K562 (cell line): ENCODE results near the gene STYX. TPM values are rescaled to one million over a fixed set of nuclear protein-coding genes. Genes with fewer than 3 reads are reported as not detected.

ENCODE experiments used
- ATF1 ChIP-seq, 2 experiments: fragments of 450-650 bp in 1 of 2; IDR thresholded peaks; 2 replicates each; pipeline ENCODE4 v1.6.1; 2016; ENCODE audit warnings: missing compliant biosample characterization in 1 of 2, missing genetic modification characterization in 1 of 2
- HDGF ChIP-seq: fragments of 450-650 bp; IDR thresholded peaks from 2 replicates; pipeline ENCODE4 v1.6.1; 2016
- HSF4 ChIP-seq: fragments of 250-450 bp; sonication (Bioruptor Pico); IDR thresholded peaks from 2 replicates; pipeline ENCODE4 v2.1.2; 2022; ENCODE audit warnings: mild to moderate bottlenecking, moderate library complexity, borderline replicate concordance
- ID3 ChIP-seq, 2 experiments: fragments of 250-450 bp in 1 of 2; fragments of 450-650 bp in 1 of 2; sonication (Bioruptor Pico) in 1 of 2; IDR thresholded peaks; 2 replicates each; pipeline versions ENCODE4 v1.6.1 to v1.8.0; 2016 to 2021; ENCODE audit warnings: mild to moderate bottlenecking in 2 of 2, moderate library complexity in 2 of 2, missing compliant biosample characterization in 1 of 2, missing genetic modification characterization in 1 of 2
- MCM5 ChIP-seq: fragments of 450-650 bp; IDR thresholded peaks from 2 replicates; pipeline ENCODE4 v1.6.1; 2016; ENCODE audit warnings: low read depth
- NCOA2 ChIP-seq, 2 experiments: fragments of 450-650 bp; IDR thresholded peaks; 2 replicates each; pipeline ENCODE4 v1.6.1; 2018; ENCODE audit warnings: mild to moderate bottlenecking in 2 of 2, moderate library complexity in 1 of 2; ENCODE audit not compliant: partially characterized antibody in 2 of 2
- POLR2G ChIP-seq: fragments of 200-400 bp; formaldehyde crosslinking; IDR thresholded peaks from 2 replicates; pipeline ENCODE4 v1.6.1; 2017; ENCODE audit warnings: low read depth, mild to moderate bottlenecking, antibody characterized with exemption, low read length, moderate library complexity
- SFPQ ChIP-seq: fragments of 200-400 bp; formaldehyde crosslinking; IDR thresholded peaks from 2 replicates; pipeline ENCODE4 v1.6.1; 2017; ENCODE audit warnings: mild to moderate bottlenecking, low read depth, low read length, moderate library complexity
- TEAD1 ChIP-seq, 2 experiments: fragments of 450-650 bp in 1 of 2; sonication (generic) in 1 of 2; formaldehyde crosslinking; IDR thresholded peaks; 2 replicates each; pipeline versions ENCODE4 v1.4.0 to v1.8.0; 2020 to 2022; ENCODE audit warnings: mild to moderate bottlenecking in 2 of 2, missing genetic modification reagents in 1 of 2
- UBTF ChIP-seq, 2 experiments: IDR thresholded peaks; 2 replicates each; pipeline ENCODE4 v1.6.1; 2012; ENCODE audit warnings: improper control_type of control experiment in 2 of 2, low read depth in 2 of 2, low read length in 2 of 2, borderline replicate concordance in 1 of 2
- polyA plus RNA-seq, 8 experiments: library from polyadenylated mRNA; depleted of rRNA in 4 of 8; stranded (reverse) in 5 of 8; unstranded in 3 of 8; fragments of >200 nt; fragmentation: Nextera tagmentation in 2 of 8; fragmentation: Illumina TruSeq in 1 of 8; extraction: Ambion mirVana in 2 of 8; extraction: Trizol in 1 of 8; gene quantifications; 2 replicates each; pipeline versions ENCODE4 v1.2.1 to v1.2.3, GENCODE V29; 2011 to 2014; ENCODE audit warnings: inconsistent platforms in 1 of 8, missing spikeins in 1 of 8
- total RNA-seq, 7 experiments: library from RNA; depleted of rRNA in 6 of 7; stranded (reverse); fragments of >200 nt in 6 of 7; fragmentation: Illumina TruSeq in 2 of 7; extraction: Trizol in 2 of 7; gene quantifications; 2 replicates each; pipeline versions ENCODE4 v1.2.1 to v1.2.3, GENCODE V29; 2011 to 2021; ENCODE audit warnings: low replicate concordance in 1 of 7
- TF ChIP-seq, protein P1 (sequence below): sonication (generic); formaldehyde crosslinking; IDR thresholded peaks from 2 replicates; pipeline ENCODE4 v1.8.0; 2022; ENCODE audit warnings: mild to moderate bottlenecking, missing genetic modification reagents, borderline replicate concordance
- TF ChIP-seq, protein P2 (sequence below): sonication (generic); formaldehyde crosslinking; IDR thresholded peaks from 2 replicates; pipeline ENCODE4 v1.8.1; 2023; ENCODE audit warnings: missing genetic modification reagents, mild to moderate bottlenecking, borderline replicate concordance

STYX gene
- total and polyA plus RNA-seq, 9 of the 15 experiments (the other 6 are each of a cell fraction or from before 2014, with no cell fraction given): 5.0 to 15.4 (median 10.6) TPM

- TF ChIP-seq SFPQ (no peak), TEAD1 (CRISPR knock-in tag; IDR thresholded peaks at IDR 0.05) (no peak), POLR2G (peak; percentile 92), ID3 (CRISPR knock-in tag; IDR thresholded peaks at IDR 0.05) (no peak), ID3 (tag; IDR thresholded peaks at IDR 0.05) (no peak), UBTF (IDR thresholded peaks at IDR 0.05; ENCODE audit: borderline replicate concordance in 1 of 2, low read depth in 2 of 2, low read length in 2 of 2) (no peak), MCM5 (no peak), HSF4 (CRISPR knock-in tag) (no peak), ATF1 (CRISPR knock-in tag; IDR thresholded peaks at IDR 0.05) (no peak), ATF1 (tag; IDR thresholded peaks at IDR 0.05) (peak; percentile 47), NCOA2 (IDR thresholded peaks at IDR 0.05; ENCODE audit: partially characterized antibody in 2 of 2) (no peak), HDGF (0 out of 2 replicates have a peak, but pooled peaks have one; percentile 22)
- TF ChIP-seq, protein P1, sequence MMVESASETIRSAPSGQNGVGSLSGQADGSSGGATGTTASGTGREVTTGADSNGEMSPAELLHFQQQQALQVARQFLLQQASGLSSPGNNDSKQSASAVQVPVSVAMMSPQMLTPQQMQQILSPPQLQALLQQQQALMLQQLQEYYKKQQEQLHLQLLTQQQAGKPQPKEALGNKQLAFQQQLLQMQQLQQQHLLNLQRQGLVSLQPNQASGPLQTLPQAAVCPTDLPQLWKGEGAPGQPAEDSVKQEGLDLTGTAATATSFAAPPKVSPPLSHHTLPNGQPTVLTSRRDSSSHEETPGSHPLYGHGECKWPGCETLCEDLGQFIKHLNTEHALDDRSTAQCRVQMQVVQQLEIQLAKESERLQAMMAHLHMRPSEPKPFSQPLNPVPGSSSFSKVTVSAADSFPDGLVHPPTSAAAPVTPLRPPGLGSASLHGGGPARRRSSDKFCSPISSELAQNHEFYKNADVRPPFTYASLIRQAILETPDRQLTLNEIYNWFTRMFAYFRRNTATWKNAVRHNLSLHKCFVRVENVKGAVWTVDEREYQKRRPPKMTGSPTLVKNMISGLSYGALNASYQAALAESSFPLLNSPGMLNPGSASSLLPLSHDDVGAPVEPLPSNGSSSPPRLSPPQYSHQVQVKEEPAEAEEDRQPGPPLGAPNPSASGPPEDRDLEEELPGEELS (CRISPR knock-in tag): no peak
- TF ChIP-seq, protein P2, sequence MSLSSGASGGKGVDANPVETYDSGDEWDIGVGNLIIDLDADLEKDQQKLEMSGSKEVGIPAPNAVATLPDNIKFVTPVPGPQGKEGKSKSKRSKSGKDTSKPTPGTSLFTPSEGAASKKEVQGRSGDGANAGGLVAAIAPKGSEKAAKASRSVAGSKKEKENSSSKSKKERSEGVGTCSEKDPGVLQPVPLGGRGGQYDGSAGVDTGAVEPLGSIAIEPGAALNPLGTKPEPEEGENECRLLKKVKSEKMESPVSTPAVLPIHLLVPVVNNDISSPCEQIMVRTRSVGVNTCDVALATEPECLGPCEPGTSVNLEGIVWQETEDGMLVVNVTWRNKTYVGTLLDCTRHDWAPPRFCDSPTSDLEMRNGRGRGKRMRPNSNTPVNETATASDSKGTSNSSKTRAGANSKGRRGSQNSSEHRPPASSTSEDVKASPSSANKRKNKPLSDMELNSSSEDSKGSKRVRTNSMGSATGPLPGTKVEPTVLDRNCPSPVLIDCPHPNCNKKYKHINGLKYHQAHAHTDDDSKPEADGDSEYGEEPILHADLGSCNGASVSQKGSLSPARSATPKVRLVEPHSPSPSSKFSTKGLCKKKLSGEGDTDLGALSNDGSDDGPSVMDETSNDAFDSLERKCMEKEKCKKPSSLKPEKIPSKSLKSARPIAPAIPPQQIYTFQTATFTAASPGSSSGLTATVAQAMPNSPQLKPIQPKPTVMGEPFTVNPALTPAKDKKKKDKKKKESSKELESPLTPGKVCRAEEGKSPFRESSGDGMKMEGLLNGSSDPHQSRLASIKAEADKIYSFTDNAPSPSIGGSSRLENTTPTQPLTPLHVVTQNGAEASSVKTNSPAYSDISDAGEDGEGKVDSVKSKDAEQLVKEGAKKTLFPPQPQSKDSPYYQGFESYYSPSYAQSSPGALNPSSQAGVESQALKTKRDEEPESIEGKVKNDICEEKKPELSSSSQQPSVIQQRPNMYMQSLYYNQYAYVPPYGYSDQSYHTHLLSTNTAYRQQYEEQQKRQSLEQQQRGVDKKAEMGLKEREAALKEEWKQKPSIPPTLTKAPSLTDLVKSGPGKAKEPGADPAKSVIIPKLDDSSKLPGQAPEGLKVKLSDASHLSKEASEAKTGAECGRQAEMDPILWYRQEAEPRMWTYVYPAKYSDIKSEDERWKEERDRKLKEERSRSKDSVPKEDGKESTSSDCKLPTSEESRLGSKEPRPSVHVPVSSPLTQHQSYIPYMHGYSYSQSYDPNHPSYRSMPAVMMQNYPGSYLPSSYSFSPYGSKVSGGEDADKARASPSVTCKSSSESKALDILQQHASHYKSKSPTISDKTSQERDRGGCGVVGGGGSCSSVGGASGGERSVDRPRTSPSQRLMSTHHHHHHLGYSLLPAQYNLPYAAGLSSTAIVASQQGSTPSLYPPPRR (CRISPR knock-in tag): no peak
Observed at GRCh38 chr14:52729925-52730708, at the start of gene STYX (continued).
